GM18870 (cell line): ENCODE measurements around the gene GRB10.

Experiments
- ATAC-seq: cut with Tn5 transposase; IDR thresholded peaks from one replicate; pipeline ENCODE4 v1.9.1; 2021; ENCODE audit warnings: moderate library complexity; ENCODE audit not compliant: unreplicated experiment

GRB10 gene

GRCh38 chr7:50782375-50783208 is at the start of gene GRB10:
GRB10 (minus strand) TSS chr7:50782896; CDS start chr7:50732322, 50,574 bp downstream.
- ATAC-seq, result no peak

- no peak for ATAC-seq
Measured at GRCh38 chr7:50828801-50829200, 46.1 kb upstream of the GRB10 start.

- no peak for ATAC-seq
Measured at GRCh38 chr7:50828116-50828515, 45.4 kb upstream of the GRB10 start.

- no peak for ATAC-seq
Measured at GRCh38 chr7:50827281-50827680, 44.6 kb upstream of the GRB10 start.

GRCh38 chr7:50826371-50827172 is 43.9 kb upstream of the GRB10 start:
- ATAC-seq, result no peak

- ATAC-seq, result no peak
Measured at GRCh38 chr7:50825465-50825864, 42.8 kb upstream of the GRB10 start.

- ATAC-seq, result no peak
Measured at GRCh38 chr7:50824882-50825281, 42.2 kb upstream of the GRB10 start.

- no peak for ATAC-seq
Measured at GRCh38 chr7:50822706-50823105, 40.0 kb upstream of the GRB10 start.

- no peak for ATAC-seq
Measured at GRCh38 chr7:50822110-50822509, 39.4 kb upstream of the GRB10 start.

- ATAC-seq, result no peak
Measured at GRCh38 chr7:50821457-50822008, 38.8 kb upstream of the GRB10 start.

- no peak for ATAC-seq
Measured at GRCh38 chr7:50818324-50818723, 35.6 kb upstream of the GRB10 start.

GRCh38 chr7:50817561-50817960 is 34.9 kb upstream of the GRB10 start:
- ATAC-seq, result no peak

- no peak for ATAC-seq
Measured at GRCh38 chr7:50815138-50815537, 32.4 kb upstream of the GRB10 start.

- no peak for ATAC-seq
Measured at GRCh38 chr7:50814166-50814565, 31.5 kb upstream of the GRB10 start.

- no peak for ATAC-seq
Measured at GRCh38 chr7:50812841-50813475, 30.3 kb upstream of the GRB10 start.

GRCh38 chr7:50812094-50812493 is 29.4 kb upstream of the GRB10 start:
- no peak for ATAC-seq

GRCh38 chr7:50808282-50808888 is 25.7 kb upstream of the GRB10 start:
- no peak for ATAC-seq

- ATAC-seq, result no peak
Measured at GRCh38 chr7:50807026-50807730, 24.5 kb upstream of the GRB10 start.

- no peak for ATAC-seq
Measured at GRCh38 chr7:50806143-50806542, 23.4 kb upstream of the GRB10 start.

GRCh38 chr7:50805447-50806125 is 22.9 kb upstream of the GRB10 start:
- ATAC-seq, result no peak
